Ovary (tissue), 3 donors: Measurements from ENCODE around the gene IGF1R.

ENCODE experiments used
- CTCF ChIP-seq, 3 donors: fragments of 450-650 bp in 2 of 3; fragments of 200-600 bp in 1 of 3; IDR thresholded peaks; one replicate each; pipeline versions ENCODE4 v1.5.1 to v1.8.0; 2016 to 2022; ENCODE audit warnings: antibody characterized with exemption in 3 of 3, mild to moderate bottlenecking in 1 of 3
- POLR2A ChIP-seq: fragments of 450-650 bp; IDR thresholded peaks from one replicate; pipeline ENCODE4 v1.6.1; 2017; ENCODE audit warnings: antibody characterized with exemption, mild to moderate bottlenecking, moderate library complexity
- donor health status: DM: no; HTN: no; CAD: no.

DNA sequence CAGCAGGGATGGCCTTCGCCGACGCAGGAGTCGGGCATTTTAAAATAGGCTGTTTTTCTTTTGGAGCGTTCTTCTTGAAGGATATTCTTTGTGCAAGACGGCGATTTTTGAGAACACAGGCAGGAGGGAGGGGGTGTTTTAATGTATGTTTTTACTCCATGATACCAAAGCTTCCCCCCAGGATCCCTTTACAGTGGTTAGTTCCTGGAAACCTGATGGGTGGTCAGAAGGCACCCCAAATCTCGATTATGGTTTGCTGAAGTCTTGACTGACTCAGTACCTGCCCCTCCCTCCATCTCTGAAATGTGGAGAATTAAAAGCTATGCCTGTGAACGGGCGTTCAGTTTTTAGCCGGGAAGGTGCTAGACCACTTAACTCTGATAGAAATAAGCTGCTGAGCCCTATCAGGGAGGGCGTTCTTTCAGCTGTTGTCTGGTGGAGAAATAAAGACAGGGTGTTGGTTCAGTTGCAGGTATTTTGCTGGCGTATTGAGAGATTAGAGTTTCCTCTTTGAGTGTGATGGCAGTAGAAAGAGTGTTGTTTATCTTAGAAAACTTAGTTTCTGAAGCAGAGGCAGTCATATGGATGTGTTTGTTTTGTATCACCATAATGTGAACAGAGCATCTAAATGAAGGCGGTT is 3.4 kb downstream of the IGF1R start:
- TF ChIP-seq CTCF (IDR thresholded peaks at IDR 0.05) (no peak), POLR2A (no peak)
